Esophagus mucosa (tissue), 1 donor: Measurements from ENCODE around the gene TGFB1I1. TPM values are rescaled to one million over a fixed set of nuclear protein-coding genes. Genes with fewer than 3 reads are reported as not detected.
"Not testable (repeated sequence)": the region's sequence is repeated elsewhere in the genome, so short reads cannot be mapped to it uniquely, and the experiment has no call there.

ENCODE experiments used
- ATAC-seq: fragments of 200-7000 bp; cut with Tn5 transposase; one replicate; pipeline ENCODE4 v1.9.1; 2020
- total RNA-seq: library from RNA; stranded (reverse); gene quantifications from one replicate; pipeline ENCODE4 v1.2.4, GENCODE V29; 2023
- donor health status: DM: yes; HTN: yes; CAD: no.

Gene TGFB1I1
- total RNA-seq, 1 donor from 2014 or later, result 4.3 TPM

DNA sequence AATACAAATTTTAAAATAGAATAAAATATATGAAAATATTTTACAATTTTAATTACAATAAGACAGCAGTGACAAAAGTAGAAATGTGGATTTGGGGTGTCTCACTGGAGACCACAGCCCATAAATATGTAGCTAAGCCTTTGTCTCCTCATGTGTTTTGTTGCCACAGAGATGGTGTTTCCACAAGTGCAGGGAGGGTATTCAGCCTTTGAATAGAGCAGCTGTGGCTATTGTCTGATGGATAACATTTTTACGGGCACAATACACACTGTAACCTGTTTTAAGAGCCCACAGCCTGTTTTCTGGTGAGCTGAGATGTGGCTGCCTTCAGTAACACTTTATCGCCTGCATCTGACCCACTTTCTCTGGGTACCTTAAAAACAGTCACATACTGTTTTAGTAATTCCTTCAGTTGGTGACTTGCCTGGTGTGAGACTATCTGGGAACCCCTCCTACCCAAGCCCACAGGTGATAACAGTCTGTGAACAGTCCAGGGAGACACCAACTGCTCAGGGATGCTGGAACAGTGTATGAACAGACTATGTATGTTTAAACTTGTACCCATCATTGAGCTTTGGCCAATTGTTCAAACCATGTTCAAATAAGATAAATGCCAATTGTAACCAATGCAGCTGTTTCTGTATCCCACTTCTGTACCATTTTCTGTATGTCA, 47.9 kb downstream of the TGFB1I1 start:
- no peak for ATAC-seq

DNA sequence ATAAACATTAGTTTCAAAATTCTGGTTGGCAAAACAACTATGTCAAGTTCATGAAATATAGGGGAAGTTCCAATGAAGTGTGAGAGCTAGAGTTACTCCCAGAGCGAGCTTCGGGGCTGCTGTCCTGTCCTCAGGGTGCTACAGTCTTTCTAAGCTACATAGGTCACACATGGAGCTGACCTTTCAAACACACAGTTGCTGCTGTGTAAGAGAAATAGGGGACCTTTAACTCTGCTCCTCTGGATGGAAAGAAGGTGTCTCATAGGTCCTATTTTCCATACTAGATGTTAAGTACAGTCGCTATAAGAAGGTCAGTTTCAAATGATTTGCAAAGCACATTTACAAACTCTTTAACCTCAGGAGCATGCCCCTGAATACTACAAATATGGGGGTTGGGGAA, 49.4 kb downstream of the TGFB1I1 start:
- no peak for ATAC-seq

DNA sequence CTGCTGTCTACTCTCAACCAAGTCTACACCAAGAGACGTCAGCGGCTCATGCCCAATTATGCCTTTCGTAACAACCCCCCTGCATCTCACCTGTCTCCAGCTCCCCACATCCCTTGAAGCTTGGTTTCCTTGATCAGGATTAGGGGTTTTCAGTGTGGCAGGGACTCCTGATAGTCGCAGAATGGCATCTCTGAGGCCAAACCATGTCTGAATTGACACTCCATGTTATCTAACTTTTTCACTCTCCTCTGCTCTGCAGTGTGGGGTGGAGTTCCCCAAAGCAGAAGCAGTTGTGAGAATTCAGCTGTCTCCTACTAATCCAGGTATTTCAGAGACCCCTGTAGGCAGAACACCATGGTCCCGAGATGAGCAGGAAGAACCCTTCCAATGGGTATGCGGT, 50.1 kb downstream of the TGFB1I1 start:
- no peak for ATAC-seq

DNA sequence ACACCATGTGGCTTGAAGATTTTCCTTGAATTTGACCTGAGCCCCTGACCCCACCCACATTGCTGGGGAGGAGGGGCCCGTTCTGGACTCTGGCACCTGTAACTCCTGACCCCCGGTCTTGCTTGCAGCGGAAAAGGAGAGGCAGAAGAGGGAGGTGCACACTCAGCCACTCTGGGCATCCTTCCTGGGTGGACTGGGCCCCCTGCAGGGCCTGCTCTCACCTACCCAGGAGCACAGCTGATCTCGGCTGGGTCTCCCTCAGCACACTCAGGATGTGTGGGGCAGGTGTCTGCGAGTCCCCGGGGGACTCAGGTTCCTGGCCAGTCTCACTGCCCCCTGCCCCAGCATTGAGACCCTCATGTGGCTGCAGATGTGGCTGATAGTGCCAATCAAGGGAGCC, 51.8 kb downstream of the TGFB1I1 start:
- ATAC-seq, result not testable (repeated sequence)

DNA sequence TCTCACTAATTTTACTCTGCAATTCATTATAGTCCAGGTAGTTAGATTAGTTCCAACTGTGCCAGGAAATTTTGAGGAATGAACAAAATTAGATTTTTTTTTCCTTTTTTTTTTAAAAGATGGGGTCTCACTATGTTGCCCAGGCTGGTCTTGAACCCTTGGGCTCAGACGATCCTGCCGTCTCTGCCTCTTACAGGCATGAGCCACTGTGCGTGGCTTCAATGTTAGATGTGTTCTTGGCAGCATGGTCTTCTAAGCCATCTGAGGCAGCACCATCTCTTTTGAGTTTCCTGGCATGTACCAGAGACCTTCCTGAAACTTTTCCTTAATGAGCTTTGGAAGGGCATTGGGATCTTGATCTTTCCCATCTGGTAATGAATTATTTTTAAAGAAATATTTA, 53.2 kb downstream of the TGFB1I1 start:
- ATAC-seq, result no peak

Other genes starting within 250 kb of the TGFB1I1 start
- 0.96 TPM for gene ITGAM, start 212.2 kb upstream of the TGFB1I1 start, total RNA-seq
- gene ITGAX, start 117.0 kb upstream of the TGFB1I1 start, total RNA-seq, result 1.9 TPM
- gene ITGAD, start 78.8 kb upstream of the TGFB1I1 start, total RNA-seq, result not detected
- gene COX6A2, start 43.8 kb upstream of the TGFB1I1 start, total RNA-seq, result 0.48 TPM
- gene ZNF843, start 29.4 kb upstream of the TGFB1I1 start, total RNA-seq, result 0.32 TPM
- gene ARMC5, start 12.7 kb upstream of the TGFB1I1 start, total RNA-seq, result 9.4 TPM
- 0.12 TPM for gene SLC5A2, start 11.0 kb downstream of the TGFB1I1 start, total RNA-seq
- 29.9 TPM for gene RUSF1, start 36.2 kb downstream of the TGFB1I1 start, total RNA-seq
- not detected for gene AHSP, start 55.7 kb downstream of the TGFB1I1 start, total RNA-seq